T-helper 17 cell (primary cell): ENCODE results near the gene ZC3H13. TPM values are rescaled to one million over a fixed set of nuclear protein-coding genes. Genes with fewer than 3 reads are reported as not detected.

Experiments
- ATAC-seq: fragments of 150-1000 bp; cut with Tn5 transposase; 2 replicates; pipeline ENCODE4 v1.10.0; 2021; ENCODE audit warnings: mild to moderate bottlenecking, moderate library complexity
- DNase-seq, 3 donors: peaks; one replicate each; pipeline versions ENCODE4 v3.0.0 to v3.0.0-alpha.2; 2020 to 2021
- H3K9me3 ChIP-seq: one replicate; pipeline ENCODE4 v1.7.0; 2013; ENCODE audit warnings: low read length, mild to moderate bottlenecking; ENCODE audit not compliant: control insufficient read depth, poor library complexity, severe bottlenecking
- H3K27ac Mint-ChIP-seq: one replicate; pipeline ENCODE4 v1.8.0; 2022; ENCODE audit warnings: mild to moderate bottlenecking, moderate library complexity, mixed read lengths
- H3K27me3 Mint-ChIP-seq: one replicate; pipeline ENCODE4 v1.8.0; 2022; ENCODE audit warnings: mixed read lengths
- H3K36me3 Mint-ChIP-seq: one replicate; pipeline ENCODE4 v1.8.0; 2022; ENCODE audit warnings: low read depth, mixed read lengths
- H3K4me1 Mint-ChIP-seq: one replicate; pipeline ENCODE4 v1.8.0; 2022; ENCODE audit warnings: mild to moderate bottlenecking, mixed read lengths
- H3K4me3 Mint-ChIP-seq: one replicate; pipeline ENCODE4 v1.8.0; 2022; ENCODE audit warnings: mild to moderate bottlenecking, moderate library complexity, mixed read lengths
- total RNA-seq, 4 donors: library from RNA in 2 of 4; stranded (reverse) in 2 of 4; gene quantifications; one replicate each; pipeline ENCODE4 v1.2.3 and lab custom pipeline; 2022 to 2026

The ZC3H13 gene
- 10 to 100 TPM; 46.5 to 48.6 TPM for total RNA-seq
- total RNA-seq (lab: John Stamatoyannopoulos, UW): 70.3 to 73.5 reads per million in 2 donors

DNA sequence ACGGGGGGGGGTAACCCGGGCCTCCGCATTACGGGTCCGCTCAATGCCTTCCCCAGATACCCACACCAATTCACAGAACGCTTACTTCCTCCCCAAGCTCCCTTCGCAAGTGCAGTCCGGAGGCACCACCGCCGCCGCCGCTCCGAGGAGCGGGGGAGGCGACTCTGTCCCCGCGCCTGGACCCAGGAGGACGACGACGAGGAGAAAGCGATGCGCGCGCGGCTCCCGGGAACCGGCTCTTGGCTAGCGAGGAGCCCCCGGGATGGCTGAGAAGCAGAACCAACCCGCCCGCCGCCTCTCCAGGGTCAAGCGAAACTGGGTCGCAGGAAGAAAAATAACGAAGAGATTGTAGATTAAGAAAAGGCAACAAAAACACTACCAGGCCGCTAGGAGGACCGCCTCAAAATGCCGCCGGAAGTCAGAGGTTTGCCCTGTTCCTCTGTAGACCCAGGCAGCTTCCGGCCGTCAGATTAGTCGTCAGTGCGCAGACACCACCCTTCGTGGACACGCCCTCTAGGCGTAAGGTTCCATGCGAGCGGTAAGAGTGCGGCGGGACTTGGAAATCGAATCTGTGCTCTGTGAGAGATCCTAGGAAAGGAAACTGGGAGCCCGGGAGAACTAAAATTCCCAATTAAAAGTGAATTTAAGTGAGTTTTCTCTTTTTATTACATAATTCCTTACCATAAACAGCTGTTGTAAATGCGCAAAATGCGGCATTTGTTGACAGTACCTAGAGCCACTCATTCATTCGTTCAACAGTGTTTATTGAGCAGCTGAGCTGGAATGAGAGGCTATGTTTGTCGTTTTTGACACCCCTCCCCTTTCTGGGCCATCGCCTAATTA lies at the start of gene ZC3H13:
ZC3H13 (minus strand) TSS at position 428 of the 843 bp plus-strand sequence. CDS start 7,239 bp downstream, outside the sequence.
- no peaks in the 10 kb centered on the region for H3K9me3 ChIP-seq
- peak; percentile 83 to 88 (median 85) for DNase-seq
- H3K36me3 Mint-ChIP-seq: no peaks in the 10 kb centered on the region
- peak within 1 kb of the TSS; percentile 99 for H3K27ac Mint-ChIP-seq
- peaks cover 9% of the 10 kb centered on the region for H3K27me3 Mint-ChIP-seq
- peaks cover 21% of the 10 kb centered on the region for H3K4me1 Mint-ChIP-seq
- peak; percentile 98 for ATAC-seq
- peak within 1 kb of the TSS; percentile 95 for H3K4me3 Mint-ChIP-seq

- H3K36me3 Mint-ChIP-seq: peaks cover 1% of the 10 kb centered on the region
- no peak for DNase-seq
- no peak for ATAC-seq
- H3K27me3 Mint-ChIP-seq: peaks cover 30% of the 10 kb centered on the region
- H3K4me3 Mint-ChIP-seq: no peak overlapping the region
- no peaks in the 10 kb centered on the region for H3K9me3 ChIP-seq
- no peak overlapping the region for H3K27ac Mint-ChIP-seq
- H3K4me1 Mint-ChIP-seq: peaks cover 6% of the 10 kb centered on the region
Observed at GRCh38 chr13:46102255-46102605, 49.7 kb upstream of the ZC3H13 start.

- no peaks in the 10 kb centered on the region for H3K9me3 ChIP-seq
- peaks cover 2% of the 10 kb centered on the region for H3K4me1 Mint-ChIP-seq
- DNase-seq: no peak
- ATAC-seq: no peak
- no peaks in the 10 kb centered on the region for H3K36me3 Mint-ChIP-seq
- no peak overlapping the region for H3K27ac Mint-ChIP-seq
- peaks cover 32% of the 10 kb centered on the region for H3K27me3 Mint-ChIP-seq
- no peak overlapping the region for H3K4me3 Mint-ChIP-seq
Observed at GRCh38 chr13:46101484-46102254, 49.1 kb upstream of the ZC3H13 start.

DNA sequence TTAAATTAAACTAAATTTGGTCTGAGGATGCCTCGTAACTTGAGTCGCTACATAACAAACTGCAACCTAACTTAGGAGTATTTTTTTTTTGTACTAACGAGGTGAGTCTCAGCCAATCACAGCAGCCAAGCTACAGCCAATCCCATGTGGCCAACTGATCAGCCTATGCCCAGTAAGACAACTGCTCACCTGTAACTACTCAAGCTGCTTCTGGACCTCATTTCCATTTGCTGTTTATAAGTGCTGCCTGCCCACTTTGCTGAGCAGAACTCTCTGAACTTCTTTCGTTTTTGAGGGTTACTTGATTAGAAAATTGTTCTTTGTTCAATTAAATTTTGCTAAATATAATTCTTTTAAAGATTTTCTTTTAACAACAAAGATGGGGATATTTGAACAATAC lies 48.5 kb upstream of the ZC3H13 start:
- Mint-ChIP-seq H3K36me3 (no peaks in the 10 kb centered on the region), H3K4me3 (no peak overlapping the region), H3K27ac (no peak overlapping the region), H3K27me3 (peaks cover 39% of the 10 kb centered on the region), H3K4me1 (peaks cover 2% of the 10 kb centered on the region)
- ATAC-seq (no peak), DNase-seq (no peak)
- H3K9me3 ChIP-seq: no peaks in the 10 kb centered on the region

GRCh38 chr13:46100191-46100815 lies 47.8 kb upstream of the ZC3H13 start:
- H3K27ac Mint-ChIP-seq: no peak overlapping the region
- peaks cover 38% of the 10 kb centered on the region for H3K27me3 Mint-ChIP-seq
- peaks cover 2% of the 10 kb centered on the region for H3K4me1 Mint-ChIP-seq
- H3K4me3 Mint-ChIP-seq: no peak overlapping the region
- no peaks in the 10 kb centered on the region for H3K9me3 ChIP-seq
- no peaks in the 10 kb centered on the region for H3K36me3 Mint-ChIP-seq
- DNase-seq (no peak), ATAC-seq (no peak)

DNA sequence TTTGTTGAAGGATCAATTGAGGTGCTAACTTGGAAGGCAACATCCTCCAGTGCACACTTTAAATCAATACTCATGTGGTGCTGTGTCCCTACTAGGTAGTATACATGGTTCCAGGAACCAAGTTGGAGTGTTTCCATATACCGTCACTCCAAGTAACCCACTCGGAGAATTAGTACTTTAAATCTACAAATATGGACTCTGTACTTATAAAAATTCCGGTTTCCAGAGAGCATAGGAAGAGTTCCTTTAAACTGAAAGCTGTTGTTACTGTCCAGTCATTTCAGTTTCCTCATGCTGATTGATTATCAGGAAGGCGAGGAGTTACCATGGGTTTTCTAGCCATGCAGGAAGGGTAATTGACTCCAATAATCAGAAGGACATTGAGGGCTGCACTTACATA lies 45.1 kb upstream of the ZC3H13 start:
- Mint-ChIP-seq H3K27me3 (peaks cover 51% of the 10 kb centered on the region), H3K36me3 (peaks cover 3% of the 10 kb centered on the region)
- DNase-seq: no peak

DNA sequence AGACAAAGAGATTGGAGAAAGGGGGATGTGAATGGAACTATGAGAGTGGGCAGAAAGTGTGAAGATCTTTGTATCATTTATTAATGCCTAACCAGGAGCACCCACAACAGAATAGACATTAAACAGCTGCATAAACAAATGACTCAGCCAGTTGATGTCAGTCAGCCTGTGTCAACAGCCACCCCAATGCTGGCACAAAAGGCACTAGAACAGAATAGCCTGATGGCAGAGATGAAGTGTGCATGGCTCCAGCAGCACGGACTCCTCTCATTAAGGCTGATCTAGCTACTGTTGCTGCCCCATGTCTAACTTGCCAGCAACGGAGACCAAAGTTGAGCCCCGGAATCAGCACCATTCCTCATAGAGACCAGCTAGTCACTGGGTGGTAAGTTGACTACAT lies 44.5 kb upstream of the ZC3H13 start:
- Mint-ChIP-seq H3K27me3 (peaks cover 57% of the 10 kb centered on the region), H3K4me3 (no peak overlapping the region), H3K27ac (no peak overlapping the region), H3K36me3 (peaks cover 6% of the 10 kb centered on the region), H3K4me1 (peaks cover under 1% of the 10 kb centered on the region)
- H3K9me3 ChIP-seq: no peaks in the 10 kb centered on the region
- ATAC-seq: no peak
- no peak for DNase-seq

More for the DNA sequence above, 45.1 kb upstream of the ZC3H13 start:
- no peak for ATAC-seq
- no peak overlapping the region for H3K27ac Mint-ChIP-seq
- H3K4me3 Mint-ChIP-seq: no peak overlapping the region
- H3K4me1 Mint-ChIP-seq: peaks cover 2% of the 10 kb centered on the region
- H3K9me3 ChIP-seq: no peaks in the 10 kb centered on the region

- peaks cover 6% of the 10 kb centered on the region for H3K36me3 Mint-ChIP-seq
- no peak overlapping the region for H3K27ac Mint-ChIP-seq
- no peak overlapping the region for H3K4me3 Mint-ChIP-seq
- H3K9me3 ChIP-seq: no peaks in the 10 kb centered on the region
- H3K27me3 Mint-ChIP-seq: peaks cover 64% of the 10 kb centered on the region
- DNase-seq (no peak), ATAC-seq (no peak)
- H3K4me1 Mint-ChIP-seq: no peaks in the 10 kb centered on the region
Observed at GRCh38 chr13:46094478-46094877, 41.9 kb upstream of the ZC3H13 start.

DNA sequence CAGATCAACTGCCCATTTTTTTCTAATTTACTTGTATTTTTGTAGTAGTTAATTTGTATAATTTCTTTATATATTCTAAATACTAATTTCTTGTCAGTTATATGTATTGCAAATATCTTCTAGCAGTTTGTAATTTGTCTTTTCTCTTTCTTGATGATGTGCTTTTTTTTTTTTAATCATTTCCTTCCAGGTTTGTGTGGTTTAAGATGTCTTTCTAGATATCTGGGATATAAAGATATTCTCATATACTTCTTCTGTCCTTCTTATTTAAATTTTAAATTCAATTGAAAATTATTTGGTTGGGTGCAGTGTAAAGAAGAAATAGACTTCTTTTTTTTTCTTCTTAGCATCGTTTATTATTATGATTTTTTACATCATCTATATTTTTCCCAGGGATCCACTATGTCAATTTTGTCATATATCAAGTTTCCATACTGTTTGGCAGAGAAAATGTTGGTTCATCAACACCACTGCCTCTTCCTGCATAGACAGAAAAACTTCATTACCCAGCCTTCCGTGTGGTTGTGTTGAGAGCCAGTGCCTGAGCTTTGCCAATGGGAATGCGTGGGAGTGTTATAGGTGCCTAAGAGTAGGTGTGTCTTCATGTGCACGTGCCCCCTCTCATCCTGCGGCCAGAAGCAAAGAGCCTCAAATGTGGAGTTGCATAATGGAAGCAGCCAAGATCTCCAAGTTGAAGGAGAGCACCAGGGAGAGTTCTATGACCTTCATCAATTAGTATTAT lies 36.4 kb upstream of the ZC3H13 start:
- ATAC-seq (no peak), DNase-seq (no peak)
- H3K27ac Mint-ChIP-seq: peak overlapping the region; percentile 24
- no peak overlapping the region for H3K4me3 Mint-ChIP-seq
- no peaks in the 10 kb centered on the region for H3K4me1 Mint-ChIP-seq
- peaks cover 40% of the 10 kb centered on the region for H3K27me3 Mint-ChIP-seq
- peaks cover 3% of the 10 kb centered on the region for H3K36me3 Mint-ChIP-seq
- no peaks in the 10 kb centered on the region for H3K9me3 ChIP-seq

DNA sequence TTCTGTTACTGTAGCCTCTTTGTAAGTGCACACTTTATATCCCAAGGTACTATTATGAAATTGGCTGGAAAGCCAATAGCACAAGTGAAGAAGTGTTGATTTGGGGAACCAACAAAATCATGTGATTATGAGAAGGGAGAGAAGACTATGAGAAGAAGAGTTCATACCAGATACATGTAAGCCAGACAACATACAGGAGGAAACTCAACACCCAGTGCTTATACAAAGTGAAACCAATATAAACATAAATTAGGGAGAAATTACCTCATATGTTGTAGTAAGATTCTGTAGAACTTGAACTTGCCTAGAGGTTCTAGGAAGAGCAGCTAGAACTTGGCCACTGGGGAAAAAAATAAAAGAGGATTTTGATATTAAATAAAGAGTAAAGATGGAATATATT lies 34.9 kb upstream of the ZC3H13 start:
- Mint-ChIP-seq H3K4me3 (no peak overlapping the region), H3K4me1 (no peaks in the 10 kb centered on the region), H3K27ac (no peak overlapping the region), H3K27me3 (peaks cover 28% of the 10 kb centered on the region), H3K36me3 (peaks cover under 1% of the 10 kb centered on the region)
- ATAC-seq (no peak), DNase-seq (no peak)
- H3K9me3 ChIP-seq: no peaks in the 10 kb centered on the region

DNA sequence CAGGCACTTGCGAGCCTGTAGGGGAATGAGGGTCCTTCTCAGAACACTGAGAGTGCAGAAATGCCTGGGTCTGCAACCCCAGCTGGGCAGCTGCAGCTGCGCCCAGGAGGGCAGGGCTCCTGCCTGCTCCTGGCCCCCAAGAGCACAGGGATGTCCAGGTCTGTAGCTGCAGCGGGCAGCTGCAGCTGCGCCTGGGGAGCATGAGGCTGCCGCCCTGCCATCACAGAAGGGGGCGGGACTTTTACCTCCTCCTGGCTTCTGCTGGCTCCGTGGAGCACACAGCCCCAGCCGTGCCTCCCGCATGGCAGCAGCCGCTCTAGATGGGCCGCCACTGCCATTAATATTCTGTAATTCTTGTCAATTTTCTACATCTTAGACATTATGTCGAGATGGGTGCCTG lies 34.4 kb upstream of the ZC3H13 start:
- Mint-ChIP-seq H3K27ac (no peak overlapping the region), H3K4me1 (no peaks in the 10 kb centered on the region), H3K27me3 (peaks cover 23% of the 10 kb centered on the region), H3K4me3 (no peak overlapping the region), H3K36me3 (no peaks in the 10 kb centered on the region)
- DNase-seq (no peak), ATAC-seq (no peak)
- H3K9me3 ChIP-seq: no peaks in the 10 kb centered on the region

GRCh38 chr13:46086421-46086922 lies 33.9 kb upstream of the ZC3H13 start:
- H3K4me3 Mint-ChIP-seq: no peak overlapping the region
- no peaks in the 10 kb centered on the region for H3K36me3 Mint-ChIP-seq
- ATAC-seq (no peak), DNase-seq (no peak)
- H3K27me3 Mint-ChIP-seq: peaks cover 22% of the 10 kb centered on the region
- no peaks in the 10 kb centered on the region for H3K4me1 Mint-ChIP-seq
- no peak overlapping the region for H3K27ac Mint-ChIP-seq
- H3K9me3 ChIP-seq: no peaks in the 10 kb centered on the region
